CD4-positive, CD25-positive, alpha-beta regulatory T cell (primary cell): ENCODE results near the gene LCOR. TPM values are rescaled to one million over a fixed set of nuclear protein-coding genes. Genes with fewer than 3 reads are reported as not detected.
A peak's percentile ranks its signal among the peaks of the same experiment; 100 is the strongest.

Source experiments
- ATAC-seq, 2 donors: fragments of 150-1000 bp; cut with Tn5 transposase; one replicate each; pipeline ENCODE4 v1.10.0; 2021; ENCODE audit warnings: low read depth in 2 of 2, moderate number of reproducible peaks in 2 of 2, moderate library complexity in 1 of 2
- DNase-seq, 3 donors: peaks; one replicate each; pipeline versions ENCODE4 v3.0.0 to v3.0.0-alpha.2; 2012 to 2022; ENCODE audit warnings: mixed read lengths in 1 of 3
- H3K27ac ChIP-seq: one replicate; pipeline ENCODE4 v1.7.0; 2013; ENCODE audit warnings: mild to moderate bottlenecking, low read length; ENCODE audit not compliant: insufficient read depth, poor library complexity, severe bottlenecking
- H3K27me3 ChIP-seq: one replicate; pipeline ENCODE4 v1.7.0; 2013; ENCODE audit warnings: low read length; ENCODE audit not compliant: control insufficient read depth, insufficient read depth
- H3K36me3 ChIP-seq: one replicate; pipeline ENCODE4 v1.7.0; 2013; ENCODE audit warnings: mild to moderate bottlenecking, low read length, moderate library complexity; ENCODE audit not compliant: control insufficient read depth, insufficient read depth
- H3K4me1 ChIP-seq: 2 replicates; pipeline ENCODE4 v1.7.0; 2013; ENCODE audit warnings: mild to moderate bottlenecking, low read length; ENCODE audit not compliant: insufficient read depth, control insufficient read depth, poor library complexity, severe bottlenecking
- H3K4me3 ChIP-seq: one replicate; pipeline ENCODE4 v1.7.0; 2013; ENCODE audit warnings: low read depth, mild to moderate bottlenecking, low read length, moderate library complexity
- H3K9me3 ChIP-seq, 2 experiments: 1 replicate in 1 of 2; 2 replicates in 1 of 2; pipeline ENCODE4 v1.7.0; 2013; ENCODE audit warnings: low read length in 2 of 2, mild to moderate bottlenecking in 1 of 2, moderate library complexity in 1 of 2; ENCODE audit not compliant: control insufficient read depth in 2 of 2
- H3K27ac Mint-ChIP-seq, 3 donors: one replicate each; pipeline ENCODE4 v1.8.0; 2020 to 2022; ENCODE audit warnings: mild to moderate bottlenecking in 3 of 3, mixed read lengths in 3 of 3, moderate library complexity in 2 of 3
- H3K27me3 Mint-ChIP-seq: one replicate; pipeline ENCODE4 v1.8.0; 2022; ENCODE audit warnings: mild to moderate bottlenecking, mixed read lengths
- H3K36me3 Mint-ChIP-seq: one replicate; pipeline ENCODE4 v1.8.0; 2020; ENCODE audit warnings: mixed read lengths
- H3K4me1 Mint-ChIP-seq, 4 donors: one replicate each; pipeline ENCODE4 v1.8.0; 2020 to 2022; ENCODE audit warnings: mixed read lengths in 4 of 4, mild to moderate bottlenecking in 1 of 4
- H3K4me3 Mint-ChIP-seq, 4 donors: one replicate each; pipeline ENCODE4 v1.8.0; 2020 to 2022; ENCODE audit warnings: mild to moderate bottlenecking in 4 of 4, mixed read lengths in 4 of 4, moderate library complexity in 3 of 4
- H3K9me3 Mint-ChIP-seq, 7 donors: one replicate each; pipeline ENCODE4 v1.8.0; 2020 to 2022; ENCODE audit warnings: mixed read lengths in 7 of 7, mild to moderate bottlenecking in 3 of 7, moderate library complexity in 2 of 7
- polyA plus RNA-seq, 4 donors: library from polyadenylated mRNA; unstranded; fragments of 300-500 nt; fragmentation: Illumina TruSeq; gene quantifications; one replicate each; pipeline ENCODE4 v1.2.3, GENCODE V29; 2021
- total RNA-seq: library from RNA; stranded (reverse); gene quantifications from one replicate; pipeline ENCODE4 v1.2.3, GENCODE V29; 2022

LCOR gene
- total and polyA plus RNA-seq, 5 donors from 2014 or later = 12.7 to 63.1 (median 16.7) TPM

DNA sequence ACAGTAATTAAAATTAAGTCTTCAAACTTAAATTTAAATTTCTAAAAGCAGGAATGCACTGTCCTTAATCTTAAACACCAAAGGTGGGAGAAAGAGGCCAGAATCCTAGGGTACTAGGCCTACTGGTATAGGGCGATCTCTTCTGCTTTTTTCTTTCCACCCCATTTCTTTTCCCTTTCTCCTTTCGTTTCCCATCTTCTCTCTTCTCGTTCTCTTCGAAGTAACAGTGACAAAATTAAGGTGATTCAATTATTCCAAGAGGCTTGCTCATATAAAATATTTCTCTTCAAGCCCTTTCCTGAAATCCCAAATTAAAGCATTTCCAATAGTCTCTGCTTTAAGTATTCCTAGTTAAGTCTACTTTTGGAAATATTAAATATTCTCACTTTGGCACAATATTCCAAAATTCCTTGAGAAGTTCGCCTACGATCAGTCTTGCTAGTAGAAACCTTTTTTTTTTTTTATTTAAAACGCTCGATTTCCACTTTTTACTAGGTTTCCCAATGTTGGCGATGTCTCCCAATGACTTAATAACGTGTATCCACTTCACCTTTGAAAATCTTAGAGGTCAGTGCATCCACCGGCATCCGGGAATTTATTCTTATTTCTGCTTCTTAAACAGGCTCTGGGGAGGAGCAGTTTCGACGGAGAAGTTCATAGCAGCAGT, 765 bp upstream of the LCOR start:
- H3K27me3 ChIP-seq = no peaks in the 10 kb centered on the region
- no peaks in the 10 kb centered on the region for H3K9me3 ChIP-seq
- DNase-seq (no peak), ATAC-seq (no peak)
- H3K36me3 Mint-ChIP-seq = peaks cover under 1% of the 10 kb centered on the region
- H3K27ac Mint-ChIP-seq = peak overlapping the region; percentile 94 to 96 (median 95)
- H3K4me1 Mint-ChIP-seq = peaks cover 24 to 48% (median 40%) of the 10 kb centered on the region in 4 donors
- peak overlapping the region; percentile 92 for H3K27ac ChIP-seq
- H3K4me3 Mint-ChIP-seq = peak overlapping the region; percentile 89 to 96 (median 92)
- H3K4me3 ChIP-seq = peak overlapping the region; percentile 88
- H3K36me3 ChIP-seq = no peaks in the 10 kb centered on the region
- H3K9me3 Mint-ChIP-seq = peaks cover 0 to 4% (median 0%) of the 10 kb centered on the region in 7 donors
- H3K27me3 Mint-ChIP-seq = peaks cover 12% of the 10 kb centered on the region
- H3K4me1 ChIP-seq = peaks cover 33% of the 10 kb centered on the region

DNA sequence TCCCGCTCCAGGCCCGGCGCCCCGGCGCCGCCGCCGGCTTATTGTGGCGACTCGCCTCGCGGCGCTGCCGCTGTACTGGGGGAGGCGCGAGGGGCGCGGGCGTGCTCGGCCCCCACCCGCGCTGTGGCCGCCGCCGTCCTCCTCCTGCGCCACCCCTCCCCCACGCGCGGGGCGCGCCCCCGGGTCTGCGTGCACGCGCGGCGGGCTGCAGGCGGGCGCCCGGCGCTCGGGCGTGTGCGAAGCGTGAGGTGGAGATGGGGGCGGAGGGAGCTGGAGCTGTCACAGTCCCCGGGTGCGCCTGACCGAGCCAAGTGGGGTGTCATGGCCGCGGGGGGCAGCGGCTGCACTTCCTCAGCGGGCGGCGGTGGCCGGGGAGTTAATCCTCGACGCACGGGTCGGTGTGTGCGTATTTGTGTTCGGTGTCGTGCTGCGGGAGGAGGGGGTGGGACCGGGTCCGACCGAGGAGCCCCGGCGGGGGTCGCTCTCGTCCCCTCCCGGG, 672 bp downstream of the LCOR start:
- peak overlapping the region; percentile 92 for H3K27ac ChIP-seq
- Mint-ChIP-seq H3K4me1 (peaks cover 31 to 63% (median 49%) of the 10 kb centered on the region in 4 donors), H3K27ac (peak overlapping the region in 2 of 3 donors; percentile 89 to 95), H3K36me3 (peaks cover 4% of the 10 kb centered on the region), H3K9me3 (peaks cover 0 to 4% (median 0%) of the 10 kb centered on the region in 7 donors), H3K4me3 (peak overlapping the region; percentile 80 to 92 (median 88)), H3K27me3 (peaks cover 12% of the 10 kb centered on the region)
- ATAC-seq (peak; percentile 72 to 73), DNase-seq (peak; percentile 79 to 89 (median 88))
- no peaks in the 10 kb centered on the region for H3K27me3 ChIP-seq
- H3K9me3 ChIP-seq = no peaks in the 10 kb centered on the region
- H3K4me3 ChIP-seq = no peak overlapping the region
- H3K4me1 ChIP-seq = peaks cover 35% of the 10 kb centered on the region
- no peaks in the 10 kb centered on the region for H3K36me3 ChIP-seq

DNA sequence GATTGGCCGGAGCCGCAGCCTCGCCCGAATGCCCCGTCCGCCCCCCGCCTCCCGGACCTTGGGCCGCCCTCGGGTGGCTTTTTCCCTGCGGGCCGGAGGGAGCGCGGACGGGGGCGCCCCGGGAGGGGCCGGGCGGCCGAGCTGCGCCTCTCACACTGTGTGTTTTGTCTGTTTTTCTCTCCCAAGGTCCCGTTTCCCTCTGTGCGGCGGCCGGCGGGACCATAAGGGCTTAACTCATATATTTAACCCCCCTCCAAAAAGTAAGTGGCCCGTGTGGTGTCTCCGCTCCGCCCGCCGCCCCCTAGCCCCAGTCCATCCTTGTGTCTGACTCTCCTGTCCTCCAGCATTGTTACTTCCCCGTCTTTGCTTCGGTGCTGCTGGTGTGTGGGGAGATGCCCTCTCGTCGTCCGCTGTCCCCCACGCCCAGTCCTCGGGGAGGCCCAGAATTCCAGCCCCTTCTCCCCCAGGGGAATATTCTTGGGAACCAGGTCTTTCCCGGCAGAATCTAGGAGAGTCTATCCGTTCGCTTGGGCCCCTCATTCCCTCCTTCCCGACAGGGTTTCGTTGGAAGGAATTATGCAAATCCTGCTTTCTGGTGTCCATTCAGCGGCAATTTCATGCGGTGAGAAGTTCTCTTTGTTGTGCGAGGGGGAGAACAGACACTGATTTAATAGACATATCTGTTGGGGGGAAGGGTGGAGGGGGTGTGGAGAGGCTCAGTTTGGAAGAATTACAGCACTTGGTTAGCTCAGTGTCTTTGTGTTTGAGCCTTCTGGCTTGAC, 1.3 kb downstream of the LCOR start:
- no peaks in the 10 kb centered on the region for H3K27me3 ChIP-seq
- peak overlapping the region; percentile 74 for H3K4me3 ChIP-seq
- H3K9me3 Mint-ChIP-seq = peaks cover 0 to 4% (median 0%) of the 10 kb centered on the region in 7 donors
- peak overlapping the region; percentile 84 to 95 (median 95) for H3K27ac Mint-ChIP-seq
- H3K4me3 Mint-ChIP-seq = peak overlapping the region; percentile 90 to 97 (median 93)
- no peaks in the 10 kb centered on the region for H3K36me3 ChIP-seq
- peaks cover 35% of the 10 kb centered on the region for H3K4me1 ChIP-seq
- H3K27me3 Mint-ChIP-seq = peaks cover 12% of the 10 kb centered on the region
- peak overlapping the region; percentile 67 for H3K27ac ChIP-seq
- peak in 2 of 3 donors; percentile 10 to 25 for DNase-seq
- no peaks in the 10 kb centered on the region for H3K9me3 ChIP-seq
- peaks cover 34 to 67% (median 55%) of the 10 kb centered on the region in 4 donors for H3K4me1 Mint-ChIP-seq
- peaks cover 4% of the 10 kb centered on the region for H3K36me3 Mint-ChIP-seq
- ATAC-seq = no peak

DNA sequence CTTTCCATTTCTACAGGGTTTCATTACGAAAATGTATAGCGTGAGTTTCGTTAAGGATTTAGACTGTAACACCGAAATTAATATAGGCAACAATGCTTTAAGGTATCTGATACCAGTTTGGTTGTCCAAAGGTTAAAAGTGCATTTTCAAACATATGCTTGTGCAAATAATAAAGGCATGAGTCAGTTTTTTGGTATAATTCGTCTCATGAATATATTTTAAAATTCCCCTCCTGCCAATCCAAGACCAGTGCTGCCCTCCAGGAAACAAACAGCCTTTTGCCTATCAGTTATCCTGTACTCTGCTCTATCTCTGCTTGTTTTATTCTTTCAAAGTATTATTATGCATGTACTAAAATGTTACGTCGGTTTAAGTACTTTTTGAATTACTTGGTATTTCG, 2.0 kb downstream of the LCOR start:
- peaks cover 35% of the 10 kb centered on the region for H3K4me1 ChIP-seq
- Mint-ChIP-seq H3K9me3 (peaks cover 0 to 4% (median 0%) of the 10 kb centered on the region in 7 donors), H3K27ac (peak overlapping the region; percentile 84 to 95 (median 95)), H3K4me1 (peaks cover 40 to 74% (median 59%) of the 10 kb centered on the region in 4 donors), H3K4me3 (peak overlapping the region; percentile 90 to 97 (median 93)), H3K27me3 (peaks cover 12% of the 10 kb centered on the region), H3K36me3 (peaks cover 4% of the 10 kb centered on the region)
- ATAC-seq = no peak
- H3K27ac ChIP-seq = no peak overlapping the region
- H3K4me3 ChIP-seq = peak overlapping the region; percentile 74
- H3K9me3 ChIP-seq = no peaks in the 10 kb centered on the region
- H3K36me3 ChIP-seq = no peaks in the 10 kb centered on the region
- H3K27me3 ChIP-seq = no peaks in the 10 kb centered on the region
- no peak for DNase-seq

DNA sequence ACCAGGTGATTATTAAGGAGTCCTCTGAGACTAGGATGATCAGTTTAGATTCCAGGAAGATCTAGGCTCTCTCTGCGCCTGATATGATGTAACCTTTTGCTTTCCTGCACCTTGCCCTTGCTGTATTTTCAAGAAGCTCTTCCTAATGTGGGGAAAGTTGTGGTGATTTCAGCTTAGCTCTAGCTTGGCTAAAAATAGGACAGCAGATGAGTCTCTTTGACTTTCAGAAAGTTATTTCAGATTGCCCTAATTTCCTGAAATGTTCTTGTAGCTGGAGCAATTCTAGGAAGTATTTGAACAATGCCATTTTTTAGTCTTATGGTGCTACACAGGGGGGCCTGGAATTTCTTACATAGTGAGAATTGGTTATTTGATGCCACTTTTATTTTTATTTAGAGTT, 3.8 kb downstream of the LCOR start:
- Mint-ChIP-seq H3K27me3 (peaks cover 7% of the 10 kb centered on the region), H3K27ac (peak overlapping the region; percentile 29 to 56 (median 43)), H3K4me1 (peaks cover 44 to 80% (median 63%) of the 10 kb centered on the region in 4 donors), H3K36me3 (peaks cover 4% of the 10 kb centered on the region), H3K9me3 (peaks cover 0 to 4% (median 0%) of the 10 kb centered on the region in 7 donors), H3K4me3 (peak overlapping the region; percentile 43 to 80 (median 59))
- H3K27ac ChIP-seq = no peak overlapping the region
- H3K27me3 ChIP-seq = no peaks in the 10 kb centered on the region
- peaks cover 40% of the 10 kb centered on the region for H3K4me1 ChIP-seq
- no peaks in the 10 kb centered on the region for H3K36me3 ChIP-seq
- ATAC-seq (no peak), DNase-seq (no peak)
- H3K4me3 ChIP-seq = no peak overlapping the region
- no peaks in the 10 kb centered on the region for H3K9me3 ChIP-seq

GRCh38 chr10:96838529-96838928, 6.4 kb downstream of the LCOR start:
- DNase-seq (no peak), ATAC-seq (no peak)
- Mint-ChIP-seq H3K9me3 (peaks cover 0 to 1% (median 0%) of the 10 kb centered on the region in 7 donors), H3K4me1 (peaks cover 42 to 87% (median 65%) of the 10 kb centered on the region in 4 donors), H3K27me3 (peaks cover 6% of the 10 kb centered on the region), H3K36me3 (peaks cover 9% of the 10 kb centered on the region), H3K27ac (no peak overlapping the region), H3K4me3 (peak overlapping the region in 1 of 4 donors; percentile 47)
- no peaks in the 10 kb centered on the region for H3K27me3 ChIP-seq
- no peaks in the 10 kb centered on the region for H3K9me3 ChIP-seq
- H3K4me3 ChIP-seq = no peak overlapping the region
- no peak overlapping the region for H3K27ac ChIP-seq
- no peaks in the 10 kb centered on the region for H3K36me3 ChIP-seq
- H3K4me1 ChIP-seq = peaks cover 30% of the 10 kb centered on the region

DNA sequence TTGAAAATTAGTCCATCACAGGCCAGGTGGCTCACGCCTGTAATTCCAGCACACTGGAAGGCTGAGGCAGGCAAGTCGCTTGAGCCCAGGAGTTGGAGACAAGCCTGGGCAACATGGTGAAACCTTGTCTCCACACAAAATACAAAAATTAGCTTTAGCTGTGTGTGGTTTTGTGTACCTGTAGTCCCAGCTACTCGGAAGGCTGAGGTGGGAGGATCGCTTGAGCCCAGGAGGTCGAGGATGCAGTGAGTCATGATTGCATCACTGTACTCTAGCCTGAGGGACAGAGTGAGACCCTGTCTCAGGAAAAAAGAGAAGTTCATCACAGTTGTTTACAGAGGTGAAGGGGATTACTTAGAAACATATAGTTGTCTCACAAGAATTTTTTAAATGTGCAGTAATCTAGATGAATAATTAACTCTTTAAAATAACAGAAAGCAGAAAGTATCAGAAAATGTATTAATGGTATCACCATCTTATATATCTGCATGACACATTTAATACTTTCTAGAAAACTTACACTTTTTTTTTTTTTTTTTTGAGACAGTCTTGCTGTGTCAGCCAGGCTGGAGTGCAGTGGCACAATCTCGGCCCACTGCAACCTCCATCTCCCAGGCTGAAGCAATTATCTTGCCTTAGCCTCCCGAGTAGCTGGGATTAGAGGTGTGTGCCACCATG, 8.9 kb downstream of the LCOR start:
- no peak overlapping the region for H3K27ac Mint-ChIP-seq
- H3K36me3 Mint-ChIP-seq = peaks cover 15% of the 10 kb centered on the region
- no peak for DNase-seq
- no peaks in the 10 kb centered on the region for H3K9me3 ChIP-seq
- peak in 1 of 2 donors; percentile 44 for ATAC-seq
- H3K27me3 Mint-ChIP-seq = no peaks in the 10 kb centered on the region
- H3K27ac ChIP-seq = no peak overlapping the region
- peaks cover 17% of the 10 kb centered on the region for H3K4me1 ChIP-seq
- no peaks in the 10 kb centered on the region for H3K27me3 ChIP-seq
- H3K36me3 ChIP-seq = no peaks in the 10 kb centered on the region
- no peak overlapping the region for H3K4me3 ChIP-seq
- no peaks in the 10 kb centered on the region for H3K9me3 Mint-ChIP-seq
- H3K4me3 Mint-ChIP-seq = no peak overlapping the region
- H3K4me1 Mint-ChIP-seq = peaks cover 44 to 84% (median 61%) of the 10 kb centered on the region in 4 donors
